ENCODE measurements around the gene ALDH4A1.
A peak's percentile ranks its signal among the peaks of the same experiment; 100 is the strongest.

Gene ALDH4A1

GRCh38 chr1:18927654-18928272 is 25.4 kb upstream of the ALDH4A1 start:
- peak overlapping the region; percentile 52 for H3K4me3 ChIP-seq (ENCODE audit: low read length)

GRCh38 chr1:18927082-18927653 is 24.8 kb upstream of the ALDH4A1 start:
- Histone ChIP-seq H3K36me3 (replicated peaks; ENCODE audit: low read depth, low read length) (no peaks in the 10 kb centered on the region), H3K4me2 (ENCODE audit: low read length) (peak overlapping the region; percentile 91), H3K4me3 (ENCODE audit: low read length) (peak overlapping the region; percentile 52), H4K20me1 (ENCODE audit: insufficient read depth, low read length) (no peaks in the 10 kb centered on the region), H3K9ac (ENCODE audit: low read length) (peak overlapping the region; percentile 59), H3K27ac (ENCODE audit: low read length) (peak overlapping the region; percentile 53), H3K79me2 (ENCODE audit: low read length) (no peaks in the 10 kb centered on the region), H2AFZ (ENCODE audit: low read depth, low read length) (no peak overlapping the region), H3K27me3 (ENCODE audit: low read depth, low read length) (peaks cover 27% of the 10 kb centered on the region; the same call in 1 of the 2 replicates), H3K9me3 (ENCODE audit: insufficient read depth, low read length) (no peaks in the 10 kb centered on the region), H3K4me1 (ENCODE audit: low read length) (peaks cover 33% of the 10 kb centered on the region)
- TF ChIP-seq CTCF (IDR thresholded peaks at IDR 0.05; ENCODE audit: low read depth, low read length) (no peak), EZH2phosphoT487 (IDR thresholded peaks at IDR 0.05; ENCODE audit: low read depth) (no peak)

More at GRCh38 chr1:18927654-18928272, 25.4 kb upstream of the ALDH4A1 start:
- Histone ChIP-seq H2AFZ (ENCODE audit: low read depth, low read length) (no peak overlapping the region), H3K27me3 (ENCODE audit: low read depth, low read length) (peaks cover 27% of the 10 kb centered on the region; the same call in 1 of the 2 replicates), H3K36me3 (replicated peaks; ENCODE audit: low read depth, low read length) (no peaks in the 10 kb centered on the region), H3K9ac (ENCODE audit: low read length) (peak overlapping the region; percentile 59; the same call in 1 of the 2 replicates), H3K79me2 (ENCODE audit: low read length) (no peaks in the 10 kb centered on the region), H3K27ac (ENCODE audit: low read length) (0 out of 2 replicates have a peak overlapping the region, but pooled peaks have one; percentile 53), H3K4me1 (ENCODE audit: low read length) (peaks cover 33% of the 10 kb centered on the region), H3K4me2 (ENCODE audit: low read length) (peak overlapping the region; percentile 91), H3K9me3 (ENCODE audit: insufficient read depth, low read length) (no peaks in the 10 kb centered on the region), H4K20me1 (ENCODE audit: insufficient read depth, low read length) (no peaks in the 10 kb centered on the region)
- TF ChIP-seq CTCF (IDR thresholded peaks at IDR 0.05; ENCODE audit: low read depth, low read length): no peak
- TF ChIP-seq EZH2phosphoT487 (IDR thresholded peaks at IDR 0.05; ENCODE audit: low read depth): no peak

- Histone ChIP-seq H3K9ac (ENCODE audit: low read length) (peak overlapping the region; percentile 59), H3K9me3 (ENCODE audit: insufficient read depth, low read length) (no peaks in the 10 kb centered on the region), H3K27me3 (ENCODE audit: low read depth, low read length) (peaks cover 27% of the 10 kb centered on the region; the same call in 1 of the 2 replicates), H4K20me1 (ENCODE audit: insufficient read depth, low read length) (no peaks in the 10 kb centered on the region), H3K4me2 (ENCODE audit: low read length) (peak overlapping the region; percentile 91), H3K79me2 (ENCODE audit: low read length) (no peaks in the 10 kb centered on the region), H2AFZ (ENCODE audit: low read depth, low read length) (no peak overlapping the region), H3K4me1 (ENCODE audit: low read length) (peaks cover 38% of the 10 kb centered on the region), H3K27ac (ENCODE audit: low read length) (peak overlapping the region; percentile 53), H3K4me3 (ENCODE audit: low read length) (peak overlapping the region; percentile 52), H3K36me3 (replicated peaks; ENCODE audit: low read depth, low read length) (no peaks in the 10 kb centered on the region)
- no peak for TF ChIP-seq CTCF (IDR thresholded peaks at IDR 0.05; ENCODE audit: low read depth, low read length)
- no peak for TF ChIP-seq EZH2phosphoT487 (IDR thresholded peaks at IDR 0.05; ENCODE audit: low read depth)
Observed at GRCh38 chr1:18926315-18927081, 24.1 kb upstream of the ALDH4A1 start.

- Histone ChIP-seq H2AFZ (ENCODE audit: low read depth, low read length) (no peak overlapping the region), H3K27ac (ENCODE audit: low read length) (no peak overlapping the region), H3K79me2 (ENCODE audit: low read length) (no peaks in the 10 kb centered on the region), H3K27me3 (ENCODE audit: low read depth, low read length) (peaks cover 32% of the 10 kb centered on the region), H3K4me1 (ENCODE audit: low read length) (peaks cover 38% of the 10 kb centered on the region), H3K36me3 (replicated peaks; ENCODE audit: low read depth, low read length) (no peaks in the 10 kb centered on the region), H4K20me1 (ENCODE audit: insufficient read depth, low read length) (no peaks in the 10 kb centered on the region), H3K4me3 (ENCODE audit: low read length) (no peak overlapping the region), H3K9me3 (ENCODE audit: insufficient read depth, low read length) (no peaks in the 10 kb centered on the region), H3K9ac (ENCODE audit: low read length) (no peak overlapping the region), H3K4me2 (ENCODE audit: low read length) (no peak overlapping the region)
- TF ChIP-seq CTCF (IDR thresholded peaks at IDR 0.05; ENCODE audit: low read depth, low read length): no peak
- no peak for TF ChIP-seq EZH2phosphoT487 (IDR thresholded peaks at IDR 0.05; ENCODE audit: low read depth)
Observed at GRCh38 chr1:18925279-18925678, 22.9 kb upstream of the ALDH4A1 start.
